Epithelial cell of proximal tubule (primary cell): ENCODE results near the gene EXD3. TPM values are rescaled to one million over a fixed set of nuclear protein-coding genes. Genes with fewer than 3 reads are reported as not detected.

Source experiments
- DNase-seq: peaks from one replicate; pipeline ENCODE4 v3.0.0-alpha.2; 2011; ENCODE audit warnings: low read depth
- H3K4me3 ChIP-seq: 2 replicates; pipeline ENCODE4 v1.5.1; 2011; ENCODE audit warnings: low read depth, mild to moderate bottlenecking, low read length
- total RNA-seq: library from RNA; depleted of rRNA; stranded (reverse); fragments of >200 nt; gene quantifications from 2 replicates; pipeline ENCODE4 v1.2.3, GENCODE V29; 2015
- TF ChIP-seq, protein P1 (sequence below): conservative IDR thresholded peaks from 2 replicates; pipeline ENCODE4 v1.5.1; 2012; ENCODE audit warnings: low read depth, mild to moderate bottlenecking, low read length

Gene EXD3
- total RNA-seq, 1 donor from 2014 or later, result 29.2 TPM

DNA sequence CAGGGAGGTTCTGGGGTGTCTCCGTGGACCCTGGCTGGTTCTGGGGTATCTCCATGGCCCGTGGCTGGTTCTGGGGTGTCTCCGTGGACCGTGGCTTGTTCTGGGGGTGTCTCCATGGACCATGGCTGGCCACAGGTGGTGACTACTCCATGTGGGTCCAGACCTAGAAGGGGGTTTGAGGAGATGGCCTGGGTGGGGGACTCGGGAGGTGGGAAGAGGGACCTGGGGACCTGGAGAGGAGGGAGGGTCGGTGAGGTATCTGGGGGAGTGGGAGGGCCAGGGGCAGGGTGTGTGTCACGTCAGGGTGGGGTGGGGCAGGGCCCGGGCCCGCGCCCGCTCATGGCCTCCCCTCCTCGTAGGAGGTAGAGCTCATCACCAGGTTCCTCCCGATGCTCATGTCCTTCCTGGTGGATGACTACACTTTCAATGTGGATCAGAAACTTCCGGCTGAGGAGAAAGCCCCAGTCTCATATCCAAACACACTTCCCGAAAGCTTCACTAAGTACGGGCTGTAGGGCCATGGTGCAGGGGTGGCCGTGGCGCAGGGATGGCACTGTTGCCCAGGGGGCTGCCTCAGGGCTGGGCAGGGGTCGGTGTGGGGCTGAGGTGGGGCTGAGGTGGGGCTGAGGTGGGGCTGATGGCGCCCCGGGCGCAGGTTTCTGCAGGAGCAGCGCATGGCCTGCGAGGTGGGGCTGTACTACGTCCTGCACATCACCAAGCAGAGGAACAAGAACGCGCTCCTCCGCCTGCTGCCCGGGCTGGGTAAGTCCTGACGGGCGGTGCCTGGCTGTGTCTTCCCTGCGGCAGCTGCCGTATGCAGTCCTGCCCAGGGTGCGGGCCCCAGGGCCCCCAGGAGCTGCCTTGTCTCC is 156.1 kb downstream of the EXD3 start:
- TF ChIP-seq, protein P1, sequence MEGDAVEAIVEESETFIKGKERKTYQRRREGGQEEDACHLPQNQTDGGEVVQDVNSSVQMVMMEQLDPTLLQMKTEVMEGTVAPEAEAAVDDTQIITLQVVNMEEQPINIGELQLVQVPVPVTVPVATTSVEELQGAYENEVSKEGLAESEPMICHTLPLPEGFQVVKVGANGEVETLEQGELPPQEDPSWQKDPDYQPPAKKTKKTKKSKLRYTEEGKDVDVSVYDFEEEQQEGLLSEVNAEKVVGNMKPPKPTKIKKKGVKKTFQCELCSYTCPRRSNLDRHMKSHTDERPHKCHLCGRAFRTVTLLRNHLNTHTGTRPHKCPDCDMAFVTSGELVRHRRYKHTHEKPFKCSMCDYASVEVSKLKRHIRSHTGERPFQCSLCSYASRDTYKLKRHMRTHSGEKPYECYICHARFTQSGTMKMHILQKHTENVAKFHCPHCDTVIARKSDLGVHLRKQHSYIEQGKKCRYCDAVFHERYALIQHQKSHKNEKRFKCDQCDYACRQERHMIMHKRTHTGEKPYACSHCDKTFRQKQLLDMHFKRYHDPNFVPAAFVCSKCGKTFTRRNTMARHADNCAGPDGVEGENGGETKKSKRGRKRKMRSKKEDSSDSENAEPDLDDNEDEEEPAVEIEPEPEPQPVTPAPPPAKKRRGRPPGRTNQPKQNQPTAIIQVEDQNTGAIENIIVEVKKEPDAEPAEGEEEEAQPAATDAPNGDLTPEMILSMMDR, result no peak
- DNase-seq, result no peak
- no peak overlapping the region for H3K4me3 ChIP-seq

DNA sequence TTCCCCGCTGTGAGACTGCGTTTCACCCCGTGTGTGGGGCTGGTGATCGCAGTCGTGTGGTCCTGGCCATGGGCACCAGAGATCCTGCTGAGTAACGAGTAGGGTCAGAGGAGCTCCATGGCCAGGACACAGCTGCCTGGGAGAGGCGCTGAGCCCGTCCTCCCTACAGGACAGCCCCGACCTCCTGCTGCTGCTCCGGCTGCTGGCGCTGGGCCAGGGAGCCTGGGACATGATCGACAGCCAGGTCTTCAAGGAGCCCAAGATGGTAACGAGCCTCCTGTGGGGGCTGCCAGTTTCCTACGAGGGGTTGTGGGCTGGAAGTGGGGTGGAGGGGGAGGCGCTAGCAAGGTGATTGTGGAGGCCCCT is 156.8 kb downstream of the EXD3 start:
- no peak for DNase-seq
- no peak overlapping the region for H3K4me3 ChIP-seq
- TF ChIP-seq, protein P1, result no peak

DNA sequence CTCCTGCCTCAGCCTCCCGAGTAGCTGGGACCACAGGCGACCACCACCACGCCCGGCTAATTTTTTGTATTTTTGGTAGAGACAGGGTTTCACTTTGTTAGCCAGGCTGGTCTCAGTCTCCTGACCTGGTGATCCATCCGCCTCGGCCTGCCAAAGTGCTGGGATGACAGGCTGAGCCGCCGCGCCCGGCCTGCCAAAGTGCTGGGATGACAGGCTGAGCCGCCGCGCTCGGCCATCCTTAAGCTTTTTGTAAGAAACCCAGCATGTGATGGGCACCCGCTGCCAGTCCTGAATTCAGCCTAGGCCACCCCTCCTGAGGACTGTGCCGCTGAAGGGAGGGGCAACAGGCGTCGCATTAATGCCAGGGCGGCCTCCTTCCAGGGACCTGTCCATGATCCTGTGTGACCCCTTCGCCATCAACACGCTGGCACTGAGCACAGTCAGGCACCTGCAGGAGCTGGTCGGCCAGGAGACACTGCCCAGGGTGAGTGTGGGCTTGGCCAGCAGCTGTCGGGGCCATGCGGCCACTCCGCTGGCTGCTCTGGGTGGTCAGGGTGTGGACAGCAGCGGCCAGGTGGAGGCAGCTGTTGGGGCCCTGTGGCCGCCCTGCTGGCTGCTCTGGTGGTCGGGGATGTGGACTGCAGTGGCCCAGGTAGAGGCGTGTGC is 157.3 kb downstream of the EXD3 start:
- TF ChIP-seq, protein P1, result no peak
- H3K4me3 ChIP-seq, result no peak overlapping the region
- no peak for DNase-seq

DNA sequence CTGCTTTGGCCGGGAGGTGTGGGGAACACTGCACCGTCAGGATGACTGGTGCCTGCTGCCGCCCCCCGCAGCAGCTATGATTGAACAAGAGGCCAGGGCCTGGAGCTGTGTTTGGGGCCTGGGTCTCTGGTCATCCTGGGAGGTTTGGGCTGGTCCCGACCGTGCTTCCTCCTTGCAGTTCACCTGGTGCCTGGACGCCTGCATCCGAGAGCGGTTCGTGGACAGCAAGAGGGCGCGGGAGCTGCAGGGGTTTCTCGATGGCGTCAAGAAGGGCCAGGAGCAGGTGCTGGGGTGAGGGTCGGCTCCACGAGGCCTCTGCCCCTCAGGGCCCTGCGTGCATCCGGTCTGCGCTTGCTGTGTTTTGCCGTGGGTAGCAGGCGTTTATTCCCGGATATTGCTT is 158.9 kb downstream of the EXD3 start:
- DNase-seq, result no peak
- H3K4me3 ChIP-seq, result no peak overlapping the region
- TF ChIP-seq, protein P1, result no peak

DNA sequence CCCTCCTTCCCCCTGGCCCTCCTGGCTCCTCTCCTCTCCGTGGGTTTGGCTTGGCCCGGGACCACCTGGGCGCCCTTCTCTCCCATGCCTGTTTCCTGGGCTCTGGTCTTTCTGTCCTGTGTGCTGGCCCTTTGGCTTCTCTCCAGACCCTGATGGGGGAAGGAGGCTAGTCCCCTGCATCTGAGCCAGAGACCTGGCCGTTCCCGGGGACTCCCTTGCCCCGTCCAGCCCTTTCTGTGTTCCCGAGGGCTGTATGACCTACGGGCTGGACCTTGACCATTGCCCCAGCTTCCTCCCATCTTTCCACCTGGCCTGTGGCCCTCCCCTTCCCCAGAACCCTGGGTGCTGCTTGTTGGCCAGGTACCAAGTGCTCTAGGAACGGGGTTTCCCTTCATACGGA is 159.5 kb downstream of the EXD3 start:
- TF ChIP-seq, protein P1, result no peak
- H3K4me3 ChIP-seq, result no peak overlapping the region
- no peak for DNase-seq

DNA sequence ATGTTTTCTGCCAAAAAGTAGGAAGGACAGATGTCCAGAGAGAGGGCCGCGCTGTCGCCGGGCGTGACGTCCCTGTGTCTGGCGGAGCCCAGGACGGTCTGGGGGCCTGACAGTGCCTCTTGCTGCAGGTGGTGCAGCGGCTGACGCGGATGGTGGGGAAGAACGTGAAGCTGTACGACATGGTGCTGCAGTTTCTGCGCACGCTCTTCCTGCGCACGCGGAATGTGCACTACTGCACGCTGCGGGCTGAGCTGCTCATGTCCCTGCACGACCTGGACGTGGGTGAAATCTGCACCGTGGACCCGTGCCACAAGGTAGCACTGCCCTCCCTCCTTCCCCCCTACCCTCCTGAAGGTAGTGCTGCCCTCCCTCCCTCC is 160.1 kb downstream of the EXD3 start:
- TF ChIP-seq, protein P1, result no peak
- no peak for DNase-seq
- H3K4me3 ChIP-seq, result no peak overlapping the region
